ENCODE results near the gene ITGA11. TPM values are rescaled to one million over a fixed set of nuclear protein-coding genes. Genes with fewer than 3 reads are reported as not detected.

The ITGA11 gene
- total RNA-seq, 1 donor from 2014 or later, result 193 TPM

GRCh38 chr15:68385240-68385561 lies 46.8 kb downstream of the ITGA11 start:
- Histone ChIP-seq H3K4me1 (ENCODE audit: insufficient read depth, low read length) (peaks cover 40% of the 10 kb centered on the region), H4K20me1 (ENCODE audit: insufficient read depth, low read length) (peaks cover 9% of the 10 kb centered on the region), H3K27me3 (ENCODE audit: insufficient read depth, low read length) (no peaks in the 10 kb centered on the region), H3K27ac (ENCODE audit: low read depth, low read length) (peak overlapping the region; percentile 66), H3K79me2 (ENCODE audit: insufficient read depth, low read length) (peaks cover 53% of the 10 kb centered on the region), H3K9me3 (ENCODE audit: insufficient read depth, low read depth, low read length) (no peaks in the 10 kb centered on the region), H3K4me2 (ENCODE audit: low read length) (peak overlapping the region; percentile 52), H3K4me3 (ENCODE audit: insufficient read depth, low read depth, low read length) (no peak overlapping the region), H3K36me3 (ENCODE audit: insufficient read depth, low read length) (no peaks in the 10 kb centered on the region), H2AFZ (ENCODE audit: low read depth, low read length) (no peak overlapping the region), H3K9ac (ENCODE audit: low read length) (peak overlapping the region; percentile 35)
- Mint-ChIP-seq H3K9me3 (ENCODE audit: unreplicated experiment) (peaks cover 3% of the 10 kb centered on the region), H3K36me3 (ENCODE audit: low read depth, unreplicated experiment) (peaks cover 30% of the 10 kb centered on the region), H3K27ac (ENCODE audit: unreplicated experiment) (peak overlapping the region; percentile 55), H3K27me3 (ENCODE audit: low read depth, unreplicated experiment) (peaks cover 2% of the 10 kb centered on the region), H3K4me3 (ENCODE audit: unreplicated experiment) (peak overlapping the region; percentile 34), H3K4me1 (ENCODE audit: low read depth, unreplicated experiment) (peaks cover 37% of the 10 kb centered on the region)
- DNase-seq (ENCODE audit: low read depth), result no peak
- no peak for FAIRE-seq
- TF ChIP-seq EZH2 (IDR thresholded peaks at IDR 0.05; ENCODE audit: insufficient read depth, low read length) (no peak), CTCF (IDR thresholded peaks at IDR 0.05; ENCODE audit: insufficient read depth, low read depth, low read length) (no peak)

- no peak overlapping the region for H3K4me3 ChIP-seq (ENCODE audit: insufficient read depth, low read depth, low read length)
- no peaks in the 10 kb centered on the region for H3K36me3 ChIP-seq (ENCODE audit: insufficient read depth, low read length)
- H4K20me1 ChIP-seq (ENCODE audit: insufficient read depth, low read length), result peaks cover 14% of the 10 kb centered on the region
- no peak overlapping the region for H2AFZ ChIP-seq (ENCODE audit: low read depth, low read length)
- Mint-ChIP-seq H3K27me3 (ENCODE audit: low read depth, unreplicated experiment) (peaks cover 2% of the 10 kb centered on the region), H3K9me3 (ENCODE audit: unreplicated experiment) (peaks cover 3% of the 10 kb centered on the region), H3K4me3 (ENCODE audit: unreplicated experiment) (peak overlapping the region; percentile 47), H3K36me3 (ENCODE audit: low read depth, unreplicated experiment) (peaks cover 32% of the 10 kb centered on the region), H3K27ac (ENCODE audit: unreplicated experiment) (peak overlapping the region; percentile 93), H3K4me1 (ENCODE audit: low read depth, unreplicated experiment) (peaks cover 33% of the 10 kb centered on the region)
- peak overlapping the region; percentile 52 for H3K4me2 ChIP-seq (ENCODE audit: low read length)
- H3K27ac ChIP-seq (ENCODE audit: low read depth, low read length), result peak overlapping the region; percentile 66
- peak; percentile 90 for FAIRE-seq
- H3K9me3 ChIP-seq (ENCODE audit: insufficient read depth, low read depth, low read length), result no peaks in the 10 kb centered on the region
- peak overlapping the region; percentile 35 for H3K9ac ChIP-seq (ENCODE audit: low read length)
- no peaks in the 10 kb centered on the region for H3K27me3 ChIP-seq (ENCODE audit: insufficient read depth, low read length)
- peaks cover 40% of the 10 kb centered on the region for H3K4me1 ChIP-seq (ENCODE audit: insufficient read depth, low read length)
- TF ChIP-seq EZH2 (IDR thresholded peaks at IDR 0.05; ENCODE audit: insufficient read depth, low read length), result no peak
- TF ChIP-seq CTCF (IDR thresholded peaks at IDR 0.05; ENCODE audit: insufficient read depth, low read depth, low read length), result no peak
- H3K79me2 ChIP-seq (ENCODE audit: insufficient read depth, low read length), result peaks cover 53% of the 10 kb centered on the region
- peak; percentile 94 for DNase-seq (ENCODE audit: low read depth)
Measured at GRCh38 chr15:68384451-68385239, 47.3 kb downstream of the ITGA11 start.
